C4-2B (cell line): ENCODE measurements around the gene MTG2.

ENCODE experiments used
- ZFX ChIP-seq: fragments of 450-650 bp; IDR thresholded peaks from 2 replicates; pipeline ENCODE4 v1.6.1; 2017
- TF ChIP-seq, protein P1 (sequence below): fragments of 450-650 bp; conservative IDR thresholded peaks from 2 replicates; pipeline ENCODE4 v1.5.1; 2017; ENCODE audit warnings: mild to moderate bottlenecking

DNA sequence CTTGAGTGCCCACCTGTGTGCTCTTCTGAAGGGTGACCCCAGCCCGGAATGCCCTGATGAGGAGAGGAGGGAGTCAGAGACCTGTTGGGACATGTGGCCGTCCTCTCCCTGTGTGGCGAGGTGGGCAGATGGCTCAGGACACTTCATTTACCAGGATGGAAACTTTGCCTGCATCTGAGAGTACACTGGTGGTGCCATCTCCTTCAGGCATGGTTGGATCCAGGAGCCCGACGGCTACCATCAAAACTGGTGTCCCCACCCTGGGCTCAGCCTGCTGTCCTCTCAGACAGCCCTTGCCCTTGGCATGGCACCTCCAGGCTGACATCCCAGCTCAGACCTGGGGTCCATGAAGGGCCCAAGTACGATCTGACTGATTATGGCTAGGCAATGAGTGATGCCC is 48.5 kb downstream of the MTG2 start:
- TF ChIP-seq, protein P1, sequence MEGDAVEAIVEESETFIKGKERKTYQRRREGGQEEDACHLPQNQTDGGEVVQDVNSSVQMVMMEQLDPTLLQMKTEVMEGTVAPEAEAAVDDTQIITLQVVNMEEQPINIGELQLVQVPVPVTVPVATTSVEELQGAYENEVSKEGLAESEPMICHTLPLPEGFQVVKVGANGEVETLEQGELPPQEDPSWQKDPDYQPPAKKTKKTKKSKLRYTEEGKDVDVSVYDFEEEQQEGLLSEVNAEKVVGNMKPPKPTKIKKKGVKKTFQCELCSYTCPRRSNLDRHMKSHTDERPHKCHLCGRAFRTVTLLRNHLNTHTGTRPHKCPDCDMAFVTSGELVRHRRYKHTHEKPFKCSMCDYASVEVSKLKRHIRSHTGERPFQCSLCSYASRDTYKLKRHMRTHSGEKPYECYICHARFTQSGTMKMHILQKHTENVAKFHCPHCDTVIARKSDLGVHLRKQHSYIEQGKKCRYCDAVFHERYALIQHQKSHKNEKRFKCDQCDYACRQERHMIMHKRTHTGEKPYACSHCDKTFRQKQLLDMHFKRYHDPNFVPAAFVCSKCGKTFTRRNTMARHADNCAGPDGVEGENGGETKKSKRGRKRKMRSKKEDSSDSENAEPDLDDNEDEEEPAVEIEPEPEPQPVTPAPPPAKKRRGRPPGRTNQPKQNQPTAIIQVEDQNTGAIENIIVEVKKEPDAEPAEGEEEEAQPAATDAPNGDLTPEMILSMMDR: no peak
- TF ChIP-seq ZFX: no peak
